HCT116 (cell line): ENCODE data around the gene MRPL1.

Experiments used
- CTCF ChIP-seq, 3 experiments: fragments of 200-600 bp in 1 of 3; sonication (generic) in 1 of 3; IDR thresholded peaks in 2 of 3; conservative IDR thresholded peaks in 1 of 3; 2 replicates each; pipeline ENCODE4 v1.5.1; 2012 to 2017; ENCODE audit warnings: low read depth in 2 of 3, low read length in 2 of 3, antibody characterized with exemption in 1 of 3, borderline replicate concordance in 1 of 3, control low read depth in 1 of 3, mild to moderate bottlenecking in 1 of 3, mixed read lengths in 1 of 3, mixed run types in 1 of 3, moderate library complexity in 1 of 3; ENCODE audit not compliant: insufficient read depth in 1 of 3
- JUND ChIP-seq: IDR thresholded peaks from 2 replicates; pipeline ENCODE4 v1.6.1; 2012

GRCh38 chr4:77854431-77855111 lies 8.1 kb upstream of the MRPL1 start:
- TF ChIP-seq JUND (no peak), CTCF (IDR thresholded peaks at IDR 0.05 in 2 of 3, conservative IDR thresholded peaks at IDR 0.05 in 1 of 3; ENCODE audit: borderline replicate concordance in 1 of 3, insufficient read depth in 1 of 3, low read depth in 2 of 3, low read length in 2 of 3) (no peak)
